ENCODE results near the gene PRPSAP1. TPM values are rescaled to one million over a fixed set of nuclear protein-coding genes. Genes with fewer than 3 reads are reported as not detected.
"Not testable (repeated sequence)": the region's sequence is repeated elsewhere in the genome, so short reads cannot be mapped to it uniquely, and the experiment has no call there.

Gene PRPSAP1
- total and polyA plus RNA-seq, 2 experiments from 2014 or later = 59.5 to 80.4 TPM

- Histone ChIP-seq H3K27me3 (no peaks in the 10 kb centered on the region), H3K4me3 (no peak overlapping the region), H3K36me3 (no peaks in the 10 kb centered on the region), H3K9me3 (ENCODE audit: low read depth) (no peaks in the 10 kb centered on the region), H3K4me1 (ENCODE audit: low read depth) (no peaks in the 10 kb centered on the region), H3K27ac (no peak overlapping the region)
- DNase-seq (ENCODE audit: low read depth in 1 of 2, low spot score in 1 of 2) = no peak
- TF ChIP-seq CTCF (IDR thresholded peaks at IDR 0.05; ENCODE audit: low read depth, low read length) = no peak
Measured at GRCh38 chr17:76363107-76363842, 9.6 kb upstream of the PRPSAP1 start.

- Histone ChIP-seq H3K9me3 (ENCODE audit: low read depth) (no peaks in the 10 kb centered on the region), H3K36me3 (no peaks in the 10 kb centered on the region), H3K27me3 (no peaks in the 10 kb centered on the region), H3K27ac (no peak overlapping the region), H3K4me1 (ENCODE audit: low read depth) (no peaks in the 10 kb centered on the region), H3K4me3 (no peak overlapping the region)
- TF ChIP-seq CTCF (IDR thresholded peaks at IDR 0.05; ENCODE audit: low read depth, low read length) = no peak
- no peak for DNase-seq (ENCODE audit: low read depth in 1 of 2, low spot score in 1 of 2)
Measured at GRCh38 chr17:76360461-76360860, 6.7 kb upstream of the PRPSAP1 start.

- H3K9me3 ChIP-seq (ENCODE audit: low read depth); DNase-seq (ENCODE audit: low read depth in 1 of 2, low spot score in 1 of 2); H3K27me3 ChIP-seq; H3K4me3 ChIP-seq; H3K36me3 ChIP-seq; H3K4me1 ChIP-seq (ENCODE audit: low read depth); H3K27ac ChIP-seq: not testable (repeated sequence)
Measured at GRCh38 chr17:76359776-76360175, 6.1 kb upstream of the PRPSAP1 start.

GRCh38 chr17:76359375-76359774, 5.7 kb upstream of the PRPSAP1 start:
- no peak for TF ChIP-seq CTCF (IDR thresholded peaks at IDR 0.05; ENCODE audit: low read depth, low read length)
- H3K4me3 ChIP-seq = no peak overlapping the region
- H3K27me3 ChIP-seq = no peaks in the 10 kb centered on the region
- no peaks in the 10 kb centered on the region for H3K36me3 ChIP-seq
- DNase-seq (ENCODE audit: low read depth in 1 of 2, low spot score in 1 of 2) = no peak
- H3K4me1 ChIP-seq (ENCODE audit: low read depth) = peaks cover 5% of the 10 kb centered on the region
- H3K27ac ChIP-seq = no peak overlapping the region
- no peaks in the 10 kb centered on the region for H3K9me3 ChIP-seq (ENCODE audit: low read depth)

GRCh38 chr17:76357597-76358158, 4.0 kb upstream of the PRPSAP1 start:
- no peak for TF ChIP-seq CTCF (IDR thresholded peaks at IDR 0.05; ENCODE audit: low read depth, low read length)
- no peak for DNase-seq (ENCODE audit: low read depth in 1 of 2, low spot score in 1 of 2)
- H3K36me3 ChIP-seq = no peaks in the 10 kb centered on the region
- no peak overlapping the region for H3K27ac ChIP-seq
- no peaks in the 10 kb centered on the region for H3K27me3 ChIP-seq
- no peak overlapping the region for H3K4me3 ChIP-seq
- H3K9me3 ChIP-seq (ENCODE audit: low read depth) = no peaks in the 10 kb centered on the region
- H3K4me1 ChIP-seq (ENCODE audit: low read depth) = peaks cover 7% of the 10 kb centered on the region

- Histone ChIP-seq H3K4me1 (ENCODE audit: low read depth) (peaks cover 8% of the 10 kb centered on the region), H3K36me3 (no peaks in the 10 kb centered on the region), H3K4me3 (no peak overlapping the region), H3K27ac (no peak overlapping the region), H3K27me3 (no peaks in the 10 kb centered on the region), H3K9me3 (ENCODE audit: low read depth) (no peaks in the 10 kb centered on the region)
- DNase-seq (ENCODE audit: low read depth in 1 of 2, low spot score in 1 of 2) = no peak
- TF ChIP-seq CTCF (IDR thresholded peaks at IDR 0.05; ENCODE audit: low read depth, low read length) = no peak
Measured at GRCh38 chr17:76356803-76357456, 3.2 kb upstream of the PRPSAP1 start.
